GM18868 (cell line): Measurements from ENCODE around the gene EHF.
"Not testable (repeated sequence)": the region's sequence is repeated elsewhere in the genome, so short reads cannot be mapped to it uniquely, and the experiment has no call there.

Source experiments
- ATAC-seq: cut with Tn5 transposase; IDR thresholded peaks from one replicate; pipeline ENCODE4 v1.9.1; 2021; ENCODE audit warnings: mild to moderate bottlenecking, moderate library complexity; ENCODE audit not compliant: unreplicated experiment

Gene EHF

DNA sequence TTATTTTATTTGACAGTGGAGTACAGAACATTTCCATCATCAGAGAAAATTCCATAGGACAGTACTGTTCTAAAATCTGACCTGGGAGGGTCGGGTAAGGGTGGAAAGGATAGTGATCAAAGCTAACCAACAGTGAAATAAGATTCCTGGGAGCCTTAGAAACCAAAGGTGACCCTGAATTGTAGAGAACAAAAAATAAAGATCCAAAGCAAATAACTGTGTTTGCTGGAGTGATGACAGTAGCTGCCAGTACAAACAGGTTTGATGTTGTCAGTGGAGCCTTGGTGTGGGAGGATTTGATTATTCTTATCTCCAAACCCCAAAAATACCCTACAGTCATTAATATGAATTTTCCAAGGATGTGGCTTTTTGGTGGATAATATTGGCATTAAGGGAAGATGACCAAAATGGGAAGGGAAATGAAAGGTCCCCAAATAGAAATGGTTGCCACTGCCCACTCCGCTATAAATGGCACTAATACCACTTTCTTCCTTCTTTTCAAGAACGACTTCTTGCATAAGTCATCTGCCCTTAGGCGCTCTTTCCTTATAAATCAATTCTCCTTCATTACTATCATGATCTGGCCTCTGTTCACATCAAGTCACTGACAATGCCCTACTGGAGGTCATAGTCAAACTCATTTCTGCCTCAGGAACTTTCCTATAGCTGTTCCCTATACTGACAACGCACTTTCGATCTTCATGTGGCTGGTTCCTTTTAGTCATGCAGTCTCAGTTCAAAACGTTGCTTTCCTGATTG is 44.4 kb downstream of the EHF start:
- ATAC-seq = no peak

DNA sequence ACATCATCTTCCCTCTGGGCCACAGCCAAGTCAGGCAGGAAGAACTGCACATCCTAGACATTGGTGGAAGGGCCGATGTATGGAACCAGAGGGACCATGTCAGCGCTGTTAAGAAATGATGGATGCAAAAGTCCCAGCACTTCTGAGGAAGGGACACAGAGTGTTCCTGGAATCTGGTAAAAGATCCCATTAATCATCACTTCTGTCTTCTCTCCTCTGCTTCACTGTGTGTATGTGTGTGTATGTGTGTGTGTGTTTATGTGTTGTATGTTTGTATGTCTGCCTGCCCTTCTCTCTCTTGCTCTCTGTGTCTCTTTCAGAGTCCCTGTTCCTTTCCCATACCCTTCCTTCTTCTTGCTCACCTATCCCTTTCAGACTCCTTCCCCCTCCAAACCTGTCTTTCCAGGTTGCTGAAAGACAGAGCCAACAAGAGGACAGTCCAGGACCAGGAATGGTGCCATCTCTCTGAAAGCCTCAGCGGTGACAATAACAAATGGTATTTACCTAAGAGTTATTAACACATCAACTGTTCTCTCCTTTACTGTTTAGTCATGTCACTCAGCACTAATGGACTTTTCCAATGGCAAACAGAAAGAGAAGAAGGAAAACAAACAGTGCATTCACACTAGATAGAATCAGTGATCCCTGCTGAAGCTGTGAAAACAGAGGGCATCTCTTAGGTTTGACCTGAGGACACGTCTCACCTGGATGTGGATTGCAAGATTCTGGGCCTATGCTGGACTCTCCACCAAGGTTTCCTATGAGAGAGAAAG is 47.1 kb downstream of the EHF start:
- ATAC-seq = no peak

DNA sequence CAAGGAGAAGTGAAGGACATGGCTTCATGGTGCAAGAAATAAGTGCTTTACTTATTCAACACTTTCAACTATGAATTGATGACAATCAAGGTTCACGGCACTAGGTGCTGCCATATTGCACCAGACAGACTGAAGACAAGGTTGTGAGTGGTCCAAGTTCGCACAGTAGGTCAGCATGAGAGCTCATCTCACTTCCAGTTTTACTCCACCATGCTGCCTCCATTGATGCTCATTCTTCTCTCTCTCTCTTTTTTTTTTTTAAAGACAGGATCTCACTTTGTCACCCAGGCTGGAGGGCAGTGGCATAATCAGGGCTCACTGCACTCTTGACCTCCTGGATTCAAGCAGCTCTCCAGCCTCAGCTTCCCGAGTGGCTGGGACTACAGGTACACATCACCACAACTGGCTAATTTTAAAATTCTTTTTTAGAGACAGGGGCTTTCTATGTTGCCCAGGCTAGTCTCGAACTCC is 47.7 kb downstream of the EHF start:
- no peak for ATAC-seq

DNA sequence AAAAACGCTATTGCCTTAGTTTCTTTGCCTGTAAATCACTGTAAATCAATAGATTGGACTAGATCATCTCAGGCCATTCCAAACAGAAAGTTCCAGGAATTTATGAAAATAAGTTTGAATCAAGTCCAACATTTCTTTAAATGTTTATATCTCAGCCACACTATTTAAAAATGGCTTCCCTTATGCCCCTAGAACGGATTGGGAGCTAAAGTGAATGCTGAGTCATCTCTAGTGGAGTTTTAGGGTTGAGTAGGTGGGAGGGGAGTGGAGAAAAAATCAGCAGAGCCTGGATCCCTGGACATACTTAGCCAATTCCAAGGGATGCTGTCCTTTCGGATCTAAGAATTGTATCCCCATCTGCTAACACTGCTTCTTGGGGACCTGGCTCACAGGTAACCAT is 48.6 kb downstream of the EHF start:
- ATAC-seq = no peak

DNA sequence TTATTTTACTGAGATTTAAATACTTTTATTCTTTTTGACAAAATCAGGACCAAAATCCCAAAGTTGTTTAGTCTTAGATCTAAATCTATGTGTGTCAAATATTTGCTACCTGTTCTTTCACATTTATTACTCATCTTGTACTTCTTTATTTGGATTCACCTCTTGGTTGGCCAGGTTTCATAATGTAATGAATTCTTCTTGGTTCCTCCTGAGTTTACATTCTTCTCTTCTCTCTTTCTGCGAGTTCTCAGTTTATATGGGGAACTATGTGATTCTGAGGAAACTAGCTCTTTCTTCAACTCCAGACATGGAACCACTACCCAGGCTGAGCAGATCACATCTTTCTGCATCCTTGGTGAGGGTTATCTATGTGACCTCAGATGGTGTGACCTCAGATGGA is 50.2 kb downstream of the EHF start:
- no peak for ATAC-seq

DNA sequence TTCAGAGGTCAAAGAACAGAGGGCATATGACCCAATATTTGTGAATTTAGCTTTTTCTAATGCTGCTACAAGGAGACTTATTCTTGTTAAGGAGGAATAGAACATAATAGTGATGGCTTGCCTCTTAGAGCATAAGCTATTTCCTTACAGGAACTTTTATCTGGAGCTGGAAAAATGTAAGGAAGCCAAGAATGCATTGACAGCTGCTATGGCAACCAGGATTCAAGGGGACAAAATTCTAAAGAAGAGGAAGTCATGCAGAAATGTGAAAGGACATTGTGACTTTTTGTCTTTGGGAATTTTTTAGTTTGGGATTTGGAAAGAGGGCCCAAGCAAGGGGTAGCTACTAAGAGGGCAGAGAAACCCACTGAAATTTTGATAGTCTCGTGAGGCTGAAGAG is 51.1 kb downstream of the EHF start:
- no peak for ATAC-seq

DNA sequence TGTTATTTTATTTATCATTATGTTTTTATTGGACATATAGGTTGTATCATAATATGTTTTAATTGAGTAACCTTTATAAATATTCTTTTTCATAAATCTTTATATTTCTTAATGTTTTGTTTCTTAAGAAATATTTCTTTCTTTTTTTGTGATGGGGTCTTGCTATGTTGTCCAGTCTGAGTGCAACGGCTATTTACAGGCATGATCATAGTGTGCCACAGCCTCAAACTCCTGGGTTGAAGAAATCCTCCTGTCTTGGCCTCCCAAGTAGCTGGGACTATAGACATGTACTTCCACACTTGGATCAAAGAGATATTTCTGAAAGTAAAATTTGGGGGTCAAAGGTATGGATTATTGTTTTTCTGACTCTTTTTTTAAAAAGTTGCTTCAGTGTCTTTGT is 53.1 kb downstream of the EHF start:
- no peak for ATAC-seq

DNA sequence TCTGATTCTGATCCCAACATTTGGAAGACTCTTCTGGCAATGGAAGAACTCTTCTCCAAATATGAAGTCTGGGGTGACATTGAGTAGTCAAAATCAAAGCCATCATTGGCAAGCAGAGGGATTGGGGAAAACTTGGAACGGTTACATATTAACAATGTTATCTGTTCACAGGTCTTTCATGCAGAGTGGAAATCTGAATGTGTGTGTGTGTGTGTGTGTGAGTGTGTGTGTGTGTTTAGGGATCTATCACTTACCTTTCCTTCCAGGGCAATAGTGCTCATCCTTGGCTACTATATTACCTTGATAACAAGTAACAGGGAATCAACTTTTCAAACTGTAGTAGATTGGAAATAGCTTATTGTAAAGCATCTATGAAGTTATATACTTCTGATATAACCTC is 55.3 kb downstream of the EHF start:
- ATAC-seq = no peak

DNA sequence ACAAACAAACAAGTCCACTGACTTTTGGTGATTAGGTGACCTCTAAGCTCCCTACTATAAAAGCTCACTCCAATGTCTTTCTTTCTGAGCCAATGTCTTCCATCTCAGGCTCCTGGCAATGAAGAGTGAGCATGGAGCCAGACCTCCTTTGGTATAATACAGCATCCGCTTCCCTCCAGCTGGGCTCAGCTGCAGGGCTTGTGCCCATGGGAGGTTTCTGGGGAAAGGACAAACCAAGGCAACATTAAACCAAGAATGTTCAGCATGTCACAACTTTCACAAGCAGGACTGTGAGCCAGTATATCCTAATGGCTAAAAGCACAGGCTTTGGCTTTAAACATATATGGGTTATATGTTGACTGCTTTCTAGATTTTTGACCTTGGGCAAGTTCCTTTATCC is 58.8 kb downstream of the EHF start:
- ATAC-seq = no peak

DNA sequence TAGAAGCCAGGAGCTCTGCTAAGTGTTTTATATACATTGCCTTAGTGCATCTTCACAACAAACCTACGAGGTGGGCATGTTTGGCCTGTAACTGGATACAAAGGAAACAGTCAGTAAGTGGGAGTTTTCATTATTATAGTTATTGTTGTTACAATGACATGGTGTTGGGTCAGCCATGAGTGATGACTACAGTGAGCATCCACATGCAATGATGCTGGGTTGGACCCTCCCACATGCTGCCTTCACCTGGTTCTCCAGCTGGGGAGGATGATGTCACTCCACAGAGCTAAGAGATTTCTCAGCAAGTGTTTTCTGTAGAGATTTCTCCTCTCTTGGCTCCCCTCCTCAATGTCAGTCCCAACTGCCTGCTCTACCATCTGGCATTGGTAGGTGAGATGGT is 59.3 kb downstream of the EHF start:
- no peak for ATAC-seq

DNA sequence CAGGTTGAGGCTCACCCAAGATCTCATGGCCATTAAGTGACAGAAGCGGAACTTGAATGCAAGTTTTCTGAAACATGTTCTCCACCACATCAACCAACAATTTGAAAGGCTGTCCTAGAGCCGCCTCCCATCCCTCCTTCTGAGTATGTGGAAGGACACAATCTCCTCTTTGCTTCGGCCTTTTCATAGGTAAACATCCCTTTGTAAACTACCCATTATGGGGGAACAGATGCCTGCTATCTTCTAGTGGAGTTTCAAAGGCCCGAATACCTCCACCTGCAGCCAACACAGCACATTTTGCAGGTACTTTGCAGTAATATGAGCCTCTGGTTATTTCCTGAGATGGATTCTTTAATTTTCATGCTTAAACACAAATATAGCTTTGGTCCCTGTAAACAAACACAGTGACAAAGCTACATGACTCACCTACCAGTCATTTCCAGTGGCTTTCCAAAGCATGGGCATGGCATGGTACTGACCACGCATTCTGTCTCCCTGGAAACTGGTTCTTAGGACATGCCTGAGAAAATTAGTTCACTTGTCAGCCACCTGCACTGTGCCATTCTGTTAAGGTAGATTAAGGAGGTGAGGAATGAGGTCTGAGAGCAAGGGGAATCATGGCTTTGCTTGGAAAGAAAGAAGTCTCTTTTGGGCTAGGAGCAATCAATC is 60.2 kb downstream of the EHF start:
- ATAC-seq = no peak

DNA sequence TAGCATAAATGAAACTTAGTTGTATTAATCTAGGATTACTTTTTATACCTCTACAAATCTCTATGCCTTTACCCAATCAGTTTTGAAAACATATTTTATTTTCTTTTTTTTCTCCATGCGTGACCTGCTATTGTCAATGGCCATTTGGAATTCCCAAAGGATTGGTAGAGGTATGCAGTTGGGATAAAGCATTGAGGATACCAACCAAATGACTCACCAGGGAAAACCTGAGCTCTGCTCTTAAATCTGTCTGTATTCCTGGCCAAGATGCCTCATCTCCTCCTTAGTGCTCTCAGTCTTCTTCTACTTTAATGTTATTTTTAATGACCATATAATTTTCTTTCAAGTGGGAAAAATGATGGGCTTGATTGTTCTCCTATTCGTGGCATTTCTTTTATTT is 61.9 kb downstream of the EHF start:
- no peak for ATAC-seq

DNA sequence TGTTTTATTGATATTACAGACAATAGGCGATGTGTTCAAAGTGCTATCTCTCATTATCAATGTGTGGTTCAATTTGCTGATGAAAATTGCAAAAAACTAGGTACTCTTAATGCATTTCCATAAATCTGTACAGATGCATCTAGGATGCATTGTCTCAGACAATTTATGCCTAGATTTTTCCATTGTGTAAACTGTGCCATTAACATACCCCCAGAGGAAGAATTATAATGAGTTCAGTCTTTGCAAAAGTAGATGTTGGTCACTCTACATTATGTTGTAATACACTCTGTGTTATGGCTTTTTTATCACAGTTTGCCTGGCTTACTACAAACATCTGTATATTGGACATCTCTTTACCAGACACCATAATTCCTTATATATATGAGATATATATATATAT is 62.5 kb downstream of the EHF start:
- ATAC-seq = no peak

DNA sequence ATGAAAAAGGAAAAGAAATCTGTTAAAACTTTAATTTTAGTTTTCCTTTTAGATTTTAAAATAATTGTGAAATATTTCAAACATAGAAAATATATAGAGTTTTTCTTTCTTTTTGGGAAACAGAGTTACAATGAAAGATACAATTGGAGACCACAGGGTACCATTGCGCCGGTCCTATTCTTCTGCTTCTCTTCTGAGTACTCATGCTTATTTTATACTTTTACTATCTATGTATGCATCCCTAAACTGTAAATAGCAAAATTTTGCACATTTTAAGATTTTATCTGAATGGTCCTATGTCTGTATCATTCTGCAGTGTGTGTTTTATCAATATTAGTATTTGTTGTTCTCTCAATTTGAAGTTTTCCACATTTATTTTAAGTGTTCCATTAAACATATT is 65.0 kb downstream of the EHF start:
- ATAC-seq = no peak

DNA sequence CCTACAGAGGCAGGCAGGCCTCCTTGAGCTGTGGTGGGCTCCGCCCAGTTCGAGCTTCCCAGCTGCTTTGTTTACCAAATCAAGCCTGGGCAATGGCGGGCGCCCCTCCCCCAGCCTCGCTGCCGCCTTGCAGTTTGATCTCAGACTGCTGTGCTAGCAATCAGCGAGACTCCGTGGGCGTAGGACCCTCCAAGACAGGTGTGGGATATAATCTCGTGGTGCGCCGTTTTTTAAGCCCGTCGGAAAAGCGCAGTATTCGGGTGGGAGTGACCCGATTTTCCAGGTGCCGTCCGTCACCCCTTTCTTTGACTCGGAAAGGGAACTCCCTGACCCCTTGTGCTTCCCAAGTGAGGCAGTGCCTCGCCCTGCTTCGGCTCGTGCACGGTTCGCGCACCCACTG is 71.4 kb downstream of the EHF start:
- not testable (repeated sequence) for ATAC-seq

DNA sequence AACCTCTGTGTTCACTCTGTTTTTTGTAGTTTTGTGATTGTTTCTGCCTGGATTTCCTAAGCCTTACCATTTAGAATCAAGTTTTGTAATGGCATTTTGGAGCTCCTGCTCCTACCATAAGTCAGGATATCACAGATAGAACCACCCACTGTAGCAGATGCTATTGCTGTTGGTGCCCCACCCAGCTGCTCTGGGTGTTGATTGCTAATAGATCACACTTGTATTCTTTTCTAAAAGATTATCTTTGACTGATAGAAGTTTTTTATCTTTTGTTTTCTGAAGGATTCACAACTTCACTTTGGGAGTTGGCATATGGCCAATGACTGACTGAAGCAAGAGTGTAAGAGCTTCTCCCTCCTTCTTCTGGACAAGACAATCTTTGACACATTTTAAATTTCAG is 76.0 kb downstream of the EHF start:
- no peak for ATAC-seq

DNA sequence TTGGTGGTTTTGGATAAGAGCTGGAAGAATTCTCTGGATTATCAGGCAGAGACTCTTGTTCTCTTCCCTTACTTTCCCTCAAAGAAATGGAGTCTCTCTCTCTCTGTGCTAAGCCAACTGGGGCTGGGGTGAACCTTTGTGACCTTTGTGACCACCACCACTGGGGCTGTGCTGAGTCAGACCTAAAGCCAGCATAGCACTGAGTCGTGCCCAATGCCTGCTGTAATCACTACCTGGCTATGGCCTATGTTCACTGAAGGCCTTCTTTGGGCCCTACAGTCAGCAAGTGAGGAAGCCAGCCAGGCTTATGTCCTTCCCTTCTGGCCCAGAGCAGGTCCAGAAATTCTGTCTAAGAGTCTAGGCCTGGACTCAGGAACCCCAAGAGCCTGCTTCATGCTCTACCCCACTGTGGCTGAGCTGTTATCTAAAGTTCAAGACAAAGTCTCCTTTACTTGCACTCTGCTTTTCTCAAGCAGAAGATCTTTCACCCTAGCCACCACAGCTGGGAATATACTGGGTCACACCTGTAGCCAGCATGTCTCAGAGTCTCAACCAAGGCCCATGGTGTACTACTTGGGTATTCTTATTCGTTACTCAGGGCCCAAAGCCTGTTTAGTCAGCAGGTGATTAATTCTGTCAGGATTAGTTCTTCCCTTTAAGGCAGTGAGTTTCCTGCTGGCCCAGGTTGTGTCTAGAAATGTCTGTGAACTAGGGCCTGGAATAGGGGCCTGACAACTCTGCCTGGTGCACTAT is 86.0 kb downstream of the EHF start:
- no peak for ATAC-seq

DNA sequence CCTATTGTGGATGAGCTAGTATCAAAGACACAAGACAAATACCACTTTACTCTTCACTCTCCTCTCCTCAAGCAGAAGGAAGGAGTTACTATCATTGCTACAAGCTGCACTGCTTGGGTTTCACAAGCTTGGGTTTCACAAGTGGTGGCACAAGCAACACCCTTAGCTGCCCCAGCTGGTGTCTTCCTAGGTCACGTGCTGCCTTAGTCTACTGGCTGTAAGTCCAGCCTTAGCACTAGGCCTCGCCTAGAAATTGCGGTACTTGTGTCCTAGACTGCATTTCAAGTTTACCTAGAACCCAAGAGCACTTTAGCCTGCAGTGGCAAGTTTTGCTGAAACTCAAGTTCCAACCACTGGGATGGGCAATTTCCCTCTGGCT is 86.6 kb downstream of the EHF start:
- no peak for ATAC-seq
